Keratinocyte (primary cell): ENCODE data around the gene IFTAP. TPM values are rescaled to one million over a fixed set of nuclear protein-coding genes. Genes with fewer than 3 reads are reported as not detected.

Source experiments
- DNase-seq: peaks from one replicate; pipeline ENCODE4 v3.0.0-alpha.2; 2011; ENCODE audit warnings: low read depth, missing footprints, low spot score
- FAIRE-seq: peaks from 2 replicates; lab custom pipeline; 2011; peaks lifted over from hg19 to GRCh38; lab: Jason Lieb, UNC
- H2AFZ ChIP-seq: 2 replicates; pipeline ENCODE4 v1.6.0; 2012; ENCODE audit warnings: low read length, control low read depth, inconsistent platforms; ENCODE audit not compliant: control insufficient read depth
- H3K27ac ChIP-seq: 2 replicates; pipeline ENCODE4 v1.5.1; 2011; ENCODE audit warnings: low read length; ENCODE audit not compliant: control insufficient read depth, insufficient read depth
- H3K27me3 ChIP-seq: 3 replicates; pipeline ENCODE4 v1.6.0; 2011; ENCODE audit warnings: low read length; ENCODE audit not compliant: control insufficient read depth, insufficient read depth; ENCODE audit errors: extremely low read depth
- H3K36me3 ChIP-seq, 2 experiments: 2 replicates in 1 of 2; 3 replicates in 1 of 2; pipeline ENCODE4 v1.5.1; 2011; ENCODE audit warnings: low read length in 2 of 2, mild to moderate bottlenecking in 1 of 2; ENCODE audit not compliant: control insufficient read depth in 2 of 2, insufficient read depth in 2 of 2; ENCODE audit errors: extremely low read depth in 1 of 2
- H3K4me1 ChIP-seq: 3 replicates; pipeline ENCODE4 v1.5.1; 2011; ENCODE audit warnings: low read length; ENCODE audit not compliant: control insufficient read depth, insufficient read depth; ENCODE audit errors: extremely low read depth
- H3K4me2 ChIP-seq: 3 replicates; pipeline ENCODE4 v1.6.0; 2011; ENCODE audit warnings: low read depth, low read length; ENCODE audit not compliant: control insufficient read depth, insufficient read depth; ENCODE audit errors: extremely low read depth
- H3K4me3 ChIP-seq, 3 experiments: fragments of 200-600 bp in 1 of 3; sonication (generic) in 1 of 3; 2 replicates in 2 of 3; 3 replicates in 1 of 3; pipeline ENCODE4 v1.5.1; 2011 to 2016; ENCODE audit warnings: low read length in 3 of 3, mild to moderate bottlenecking in 3 of 3, control low read depth in 2 of 3, inconsistent platforms in 1 of 3, low read depth in 1 of 3, mixed read lengths in 1 of 3, mixed run types in 1 of 3, moderate library complexity in 1 of 3; ENCODE audit not compliant: control insufficient read depth in 2 of 3, insufficient read depth in 2 of 3; ENCODE audit errors: extremely low read depth in 1 of 3
- H3K79me2 ChIP-seq: 2 replicates; pipeline ENCODE4 v1.6.0; 2012; ENCODE audit warnings: low read length; ENCODE audit not compliant: control insufficient read depth, insufficient read depth
- H3K9ac ChIP-seq: 3 replicates; pipeline ENCODE4 v1.6.0; 2011; ENCODE audit warnings: low read length; ENCODE audit not compliant: control insufficient read depth, insufficient read depth; ENCODE audit errors: extremely low read depth
- H3K9me1 ChIP-seq: 3 replicates; pipeline ENCODE4 v1.6.0; 2011; ENCODE audit warnings: low read length; ENCODE audit not compliant: control insufficient read depth, insufficient read depth; ENCODE audit errors: extremely low read depth
- H3K9me3 ChIP-seq: 2 replicates; pipeline ENCODE4 v1.5.1; 2012; ENCODE audit warnings: low read depth, low read length; ENCODE audit not compliant: control insufficient read depth
- H4K20me1 ChIP-seq: 3 replicates; pipeline ENCODE4 v1.6.0; 2011; ENCODE audit warnings: low read length; ENCODE audit not compliant: control insufficient read depth, insufficient read depth; ENCODE audit errors: extremely low read depth
- EZH2 ChIP-seq: IDR thresholded peaks from one replicate; pipeline ENCODE4 v1.6.1; 2012; ENCODE audit warnings: inconsistent platforms, mild to moderate bottlenecking, low read length, moderate library complexity
- dilution Hi-C: fragments of 300-500 bp; cut with MboI; formaldehyde crosslinking; loops from one replicate; pipeline ENCODE4 v1.7.0; 2020; ENCODE audit warnings: low sequenced_read_pairs; ENCODE audit not compliant: extremely low pct_ligation_motif_present
- polyA plus RNA-seq, 5 experiments: library from polyadenylated mRNA; depleted of rRNA in 3 of 5; stranded (reverse) in 3 of 5; stranded (forward) in 1 of 5; unstranded in 1 of 5; fragments of >200 nt; gene quantifications; 1 replicate in 1 of 5; 2 replicates in 3 of 5; 3 replicates in 1 of 5; pipeline versions ENCODE4 v1.2.1 to v1.2.3, GENCODE V29; 2011 to 2012; ENCODE audit warnings: missing spikeins in 2 of 5, low read depth in 1 of 5, low replicate concordance in 1 of 5
- TF ChIP-seq, protein P1 (sequence below), 3 experiments: IDR thresholded peaks in 1 of 3; conservative IDR thresholded peaks in 1 of 3; optimal IDR thresholded peaks in 1 of 3; 2 replicates in 2 of 3; 3 replicates in 1 of 3; pipeline versions ENCODE3 to v1.5.1; 2011; ENCODE audit warnings: low read length in 3 of 3, mild to moderate bottlenecking in 3 of 3, moderate library complexity in 2 of 3, control low read depth in 1 of 3, inconsistent platforms in 1 of 3; ENCODE audit not compliant: insufficient read depth in 2 of 3; ENCODE audit errors: extremely low read depth in 1 of 3

Gene IFTAP
- polyA plus RNA-seq, 1 donor (not counting 4 experiments of a cell fraction or from before 2014, with no cell fraction given), result 22.8 TPM

DNA sequence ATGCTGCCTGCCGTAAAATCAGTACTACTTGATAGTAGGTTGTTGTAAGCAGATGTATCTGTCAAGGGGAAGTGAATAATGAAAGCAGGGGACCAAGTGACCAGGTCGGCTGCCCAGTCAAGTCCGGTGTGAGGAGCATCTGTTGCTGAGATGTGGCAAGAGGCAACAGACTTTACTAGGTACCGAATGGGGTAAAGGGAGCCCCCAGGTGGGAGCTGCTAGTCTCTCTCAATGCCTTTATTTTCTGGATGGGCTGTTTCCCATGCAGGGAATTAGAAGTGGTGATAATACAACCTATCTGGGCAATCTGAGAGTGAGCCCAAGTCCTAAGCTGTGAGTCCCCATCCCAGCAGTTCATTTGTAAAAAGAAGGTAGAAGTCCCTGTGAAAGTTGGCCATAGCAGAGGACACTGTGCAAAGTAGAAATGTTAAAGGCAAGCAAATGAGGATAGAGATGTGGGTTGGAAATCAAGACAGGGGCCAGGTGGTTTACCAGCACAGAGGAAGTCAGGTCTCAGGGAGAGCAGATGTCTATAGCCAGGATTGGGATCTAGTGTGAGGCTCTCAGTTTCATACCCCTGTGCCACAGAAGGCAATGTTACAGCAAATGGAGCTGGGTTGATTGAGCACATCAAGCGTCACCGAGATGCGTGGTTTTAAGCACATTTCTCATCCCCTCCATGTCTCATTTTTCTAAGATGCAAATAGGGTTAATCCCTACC, 94.4 kb downstream of the IFTAP start:
- Histone ChIP-seq H3K9ac (no peak overlapping the region), H3K4me2 (no peak overlapping the region), H3K9me1 (no peaks in the 10 kb centered on the region), H3K36me3 (no peaks in the 10 kb centered on the region), H4K20me1 (no peaks in the 10 kb centered on the region), H3K4me3 (no peak overlapping the region), H3K27ac (no peak overlapping the region), H3K4me1 (no peaks in the 10 kb centered on the region), H3K9me3 (no peaks in the 10 kb centered on the region), H2AFZ (no peak overlapping the region), H3K27me3 (peaks cover 7% of the 10 kb centered on the region), H3K79me2 (no peaks in the 10 kb centered on the region)
- DNase-seq, result no peak
- FAIRE-seq, result no peak
- dilution Hi-C loops, result no loop called here
- TF ChIP-seq EZH2, result no peak
- TF ChIP-seq, protein P1, sequence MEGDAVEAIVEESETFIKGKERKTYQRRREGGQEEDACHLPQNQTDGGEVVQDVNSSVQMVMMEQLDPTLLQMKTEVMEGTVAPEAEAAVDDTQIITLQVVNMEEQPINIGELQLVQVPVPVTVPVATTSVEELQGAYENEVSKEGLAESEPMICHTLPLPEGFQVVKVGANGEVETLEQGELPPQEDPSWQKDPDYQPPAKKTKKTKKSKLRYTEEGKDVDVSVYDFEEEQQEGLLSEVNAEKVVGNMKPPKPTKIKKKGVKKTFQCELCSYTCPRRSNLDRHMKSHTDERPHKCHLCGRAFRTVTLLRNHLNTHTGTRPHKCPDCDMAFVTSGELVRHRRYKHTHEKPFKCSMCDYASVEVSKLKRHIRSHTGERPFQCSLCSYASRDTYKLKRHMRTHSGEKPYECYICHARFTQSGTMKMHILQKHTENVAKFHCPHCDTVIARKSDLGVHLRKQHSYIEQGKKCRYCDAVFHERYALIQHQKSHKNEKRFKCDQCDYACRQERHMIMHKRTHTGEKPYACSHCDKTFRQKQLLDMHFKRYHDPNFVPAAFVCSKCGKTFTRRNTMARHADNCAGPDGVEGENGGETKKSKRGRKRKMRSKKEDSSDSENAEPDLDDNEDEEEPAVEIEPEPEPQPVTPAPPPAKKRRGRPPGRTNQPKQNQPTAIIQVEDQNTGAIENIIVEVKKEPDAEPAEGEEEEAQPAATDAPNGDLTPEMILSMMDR (optimal IDR thresholded peaks at IDR 0.05 in 1 of 3, IDR thresholded peaks at IDR 0.05 in 1 of 3, conservative IDR thresholded peaks at IDR 0.05 in 1 of 3; ENCODE audit: extremely low read depth in 1 of 3, insufficient read depth in 2 of 3, low read length in 3 of 3), result no peak

DNA sequence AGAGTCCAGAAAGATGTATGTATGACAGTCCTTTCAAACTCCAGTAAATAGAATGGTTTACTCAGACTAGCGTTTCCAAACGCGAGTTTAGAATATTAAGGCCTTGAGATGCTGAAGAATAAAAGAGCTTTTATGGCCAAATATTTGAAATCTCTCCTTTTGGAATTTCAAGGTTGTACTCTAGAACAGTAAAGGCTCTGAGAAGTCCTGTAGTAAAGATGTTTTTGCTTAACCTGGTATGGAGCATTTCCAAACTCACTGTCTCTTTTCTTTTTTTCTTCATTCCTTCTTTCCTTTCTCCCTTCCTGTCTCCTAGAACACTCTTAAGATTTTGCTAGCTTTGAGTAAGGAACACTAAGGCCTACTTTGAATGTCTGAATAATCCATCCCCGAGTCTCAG, 95.1 kb downstream of the IFTAP start:
- no peak for DNase-seq
- no peak overlapping the region for H2AFZ ChIP-seq
- no peaks in the 10 kb centered on the region for H3K9me1 ChIP-seq
- no peaks in the 10 kb centered on the region for H3K79me2 ChIP-seq
- H4K20me1 ChIP-seq, result no peaks in the 10 kb centered on the region
- H3K27ac ChIP-seq, result no peak overlapping the region
- no peak overlapping the region for H3K4me2 ChIP-seq
- H3K4me3 ChIP-seq, result no peak overlapping the region
- H3K36me3 ChIP-seq, result no peaks in the 10 kb centered on the region
- TF ChIP-seq, protein P1 (optimal IDR thresholded peaks at IDR 0.05 in 1 of 3, IDR thresholded peaks at IDR 0.05 in 1 of 3, conservative IDR thresholded peaks at IDR 0.05 in 1 of 3; ENCODE audit: extremely low read depth in 1 of 3, insufficient read depth in 2 of 3, low read length in 3 of 3), result no peak
- no peak for TF ChIP-seq EZH2
- dilution Hi-C loops, result no loop called here
- no peaks in the 10 kb centered on the region for H3K9me3 ChIP-seq
- H3K4me1 ChIP-seq, result no peaks in the 10 kb centered on the region
- no peak overlapping the region for H3K9ac ChIP-seq
- FAIRE-seq, result no peak
- peaks cover 7% of the 10 kb centered on the region for H3K27me3 ChIP-seq
